Measurements from ENCODE around the gene VPS41.

DNA sequence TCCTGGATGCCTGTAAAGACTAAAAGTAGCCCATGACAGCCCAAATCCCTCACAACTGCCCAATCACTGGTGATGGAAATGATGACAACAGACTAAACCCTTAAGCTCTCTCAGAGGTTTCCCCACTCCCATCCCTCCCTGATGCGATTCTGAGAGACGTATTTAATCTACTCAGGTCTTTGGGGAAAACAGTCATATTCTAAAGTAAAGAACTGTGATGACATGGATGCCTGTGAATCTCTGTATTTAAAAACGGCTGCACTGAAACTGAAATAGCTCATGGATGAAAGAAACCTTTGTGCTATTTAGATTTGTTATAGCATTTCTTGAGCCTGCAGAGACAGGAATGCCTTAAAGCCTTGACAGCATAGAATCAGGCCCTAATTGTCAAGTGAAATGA, 28.5 kb downstream of the VPS41 start:
- no peak for TF ChIP-seq POLR2A (IDR thresholded peaks at IDR 0.05; ENCODE audit: low read length)
- TF ChIP-seq GATA1 (IDR thresholded peaks at IDR 0.05; ENCODE audit: low read depth, low read length) = no peak

All from erythroblast (primary cell).